ENCODE measurements around the gene MXRA8. TPM values are rescaled to one million over a fixed set of nuclear protein-coding genes. Genes with fewer than 3 reads are reported as not detected.
"Not testable (repeated sequence)": the region's sequence is repeated elsewhere in the genome, so short reads cannot be mapped to it uniquely, and the experiment has no call there.

Gene MXRA8
- total RNA-seq, 1 experiment from 2014 or later, result 0.11 TPM

DNA sequence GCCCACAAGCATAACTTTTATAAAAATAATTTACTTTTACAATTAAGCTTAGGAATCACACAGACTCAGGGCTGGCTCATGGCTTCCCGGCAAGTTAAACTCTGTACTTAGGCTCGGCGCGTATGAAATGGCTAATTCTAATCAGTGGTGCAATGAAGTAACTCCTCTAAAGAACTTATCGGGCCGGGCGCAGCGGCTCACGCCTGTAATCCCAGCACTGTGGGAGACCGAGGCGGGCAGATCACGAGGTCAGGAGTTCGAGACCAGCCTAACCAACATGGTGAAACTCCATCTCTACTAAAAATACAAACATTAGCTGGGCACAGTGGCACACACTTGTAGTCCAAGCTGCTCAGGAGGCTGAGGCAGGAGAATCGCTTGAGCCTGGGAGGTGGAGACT lies 11.7 kb upstream of the MXRA8 start:
- not testable (repeated sequence) for DNase-seq (ENCODE audit: low read depth)

DNA sequence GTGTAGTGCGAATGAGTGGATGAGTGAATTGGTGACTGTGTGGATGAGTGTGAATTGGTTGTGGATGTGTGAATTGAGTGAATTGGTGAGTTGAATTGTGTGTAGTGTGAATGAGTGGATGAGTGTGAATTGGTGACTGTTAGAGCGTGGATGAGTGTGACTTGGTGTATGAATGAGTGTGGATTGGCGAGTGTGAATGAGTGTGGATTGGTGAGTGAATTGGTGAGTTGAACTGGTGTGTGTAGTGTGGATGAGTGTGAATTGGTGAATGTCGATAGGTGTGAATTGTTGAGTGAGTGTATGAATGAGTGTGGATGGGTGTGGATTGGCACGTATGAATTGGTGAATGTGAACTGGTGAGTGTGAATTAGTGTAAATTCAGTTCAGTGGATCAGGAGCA lies 9.0 kb upstream of the MXRA8 start:
- no peak for DNase-seq (ENCODE audit: low read depth)

DNA sequence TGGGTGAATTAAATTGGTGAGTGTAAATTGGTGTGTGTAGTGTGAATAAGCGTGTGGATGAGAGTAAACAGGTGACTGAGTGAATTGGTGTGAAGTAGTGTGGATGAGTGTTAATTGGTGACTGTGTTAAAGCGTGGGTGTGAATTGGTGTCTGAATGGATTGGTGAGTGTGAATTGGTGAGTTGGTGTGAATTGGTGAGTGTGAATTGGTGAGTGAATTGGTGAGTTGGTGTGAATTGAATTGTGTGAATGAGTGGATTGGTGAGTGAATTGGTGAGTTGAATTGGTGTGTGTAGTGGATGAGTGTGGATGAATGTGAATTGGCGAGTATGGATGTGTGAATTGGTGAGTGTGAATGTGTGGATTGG lies 8.3 kb upstream of the MXRA8 start:
- no peak for DNase-seq (ENCODE audit: low read depth)

DNA sequence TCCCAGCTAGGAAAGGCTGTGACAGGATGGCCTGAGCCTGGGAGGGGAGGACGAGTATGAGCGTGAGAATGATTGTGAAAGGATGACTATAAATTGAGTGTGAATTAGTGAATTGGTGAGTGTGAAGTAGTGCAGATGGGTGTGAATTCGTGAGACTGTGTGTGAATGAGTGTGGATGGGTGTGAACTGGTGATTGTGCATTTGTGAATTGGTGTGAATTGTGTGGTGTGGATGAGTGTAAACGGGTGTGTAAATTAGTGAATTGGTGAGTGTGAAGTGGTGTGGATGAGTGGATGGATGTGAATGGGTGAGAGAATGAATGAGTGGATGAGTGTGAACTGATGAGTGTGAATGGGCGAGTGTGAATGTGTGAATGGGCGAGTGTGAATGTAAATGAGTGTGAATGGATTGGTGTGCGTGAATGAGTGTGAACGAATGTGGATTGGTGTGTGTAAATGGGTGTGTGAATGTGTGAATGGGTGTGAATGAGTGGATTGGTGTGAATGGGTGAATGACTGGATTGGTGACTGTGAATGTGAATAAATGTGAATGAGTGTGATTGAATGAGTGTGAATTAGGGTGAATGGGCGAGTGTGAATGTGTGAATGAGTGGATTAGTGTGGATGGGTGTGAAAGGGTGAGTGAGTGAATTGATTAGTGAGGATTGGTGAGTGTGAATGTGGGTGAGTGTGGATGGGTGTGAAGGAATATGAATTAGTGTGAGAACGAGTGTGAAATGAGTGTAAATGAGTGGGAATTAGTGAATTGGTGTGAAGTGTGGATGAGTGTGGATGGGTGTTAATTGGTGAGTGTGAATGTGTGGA lies 7.7 kb upstream of the MXRA8 start:
- no peak for DNase-seq (ENCODE audit: low read depth)

DNA sequence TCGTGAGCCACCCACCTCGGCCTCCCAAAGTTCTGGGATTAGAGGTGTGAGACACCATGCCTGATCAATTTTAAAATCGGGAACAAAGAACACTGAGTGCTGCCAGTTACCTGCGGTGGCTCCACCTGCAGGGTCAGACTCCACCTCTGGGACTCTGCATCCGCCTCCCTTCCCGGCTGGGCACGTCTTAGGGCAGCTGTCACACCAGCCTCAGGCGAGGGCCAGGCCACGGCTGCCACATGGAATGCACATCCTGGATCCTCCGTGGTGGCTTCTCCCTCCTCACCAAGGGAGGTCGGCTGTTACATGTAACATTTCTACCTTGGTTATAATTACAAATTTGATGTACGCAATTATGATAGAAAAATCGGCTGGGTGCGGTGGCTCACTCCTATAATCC lies 5.9 kb upstream of the MXRA8 start:
- no peak for DNase-seq (ENCODE audit: low read depth)

DNA sequence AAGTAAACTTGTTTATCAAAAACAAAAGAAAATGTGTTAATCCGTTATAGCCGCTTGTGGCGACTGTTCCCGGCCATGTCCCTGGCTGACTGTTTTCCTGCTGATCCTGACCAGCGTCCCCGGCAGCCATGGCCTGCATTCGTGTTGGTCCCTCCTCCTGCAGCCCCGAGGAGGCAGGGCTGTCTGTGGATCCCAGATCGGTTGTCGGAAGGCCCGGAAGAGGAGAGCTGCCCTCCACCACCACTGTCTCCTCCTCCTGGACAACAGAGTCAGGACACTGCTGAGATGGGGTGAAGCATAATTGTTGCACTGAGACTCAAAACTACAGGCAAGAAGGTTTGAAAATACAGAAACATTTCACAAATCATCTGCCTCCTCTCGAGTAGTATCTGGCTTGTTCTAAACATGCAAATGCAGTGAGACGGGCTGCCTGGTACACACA lies 3.6 kb upstream of the MXRA8 start:
- no peak for DNase-seq (ENCODE audit: low read depth)

DNA sequence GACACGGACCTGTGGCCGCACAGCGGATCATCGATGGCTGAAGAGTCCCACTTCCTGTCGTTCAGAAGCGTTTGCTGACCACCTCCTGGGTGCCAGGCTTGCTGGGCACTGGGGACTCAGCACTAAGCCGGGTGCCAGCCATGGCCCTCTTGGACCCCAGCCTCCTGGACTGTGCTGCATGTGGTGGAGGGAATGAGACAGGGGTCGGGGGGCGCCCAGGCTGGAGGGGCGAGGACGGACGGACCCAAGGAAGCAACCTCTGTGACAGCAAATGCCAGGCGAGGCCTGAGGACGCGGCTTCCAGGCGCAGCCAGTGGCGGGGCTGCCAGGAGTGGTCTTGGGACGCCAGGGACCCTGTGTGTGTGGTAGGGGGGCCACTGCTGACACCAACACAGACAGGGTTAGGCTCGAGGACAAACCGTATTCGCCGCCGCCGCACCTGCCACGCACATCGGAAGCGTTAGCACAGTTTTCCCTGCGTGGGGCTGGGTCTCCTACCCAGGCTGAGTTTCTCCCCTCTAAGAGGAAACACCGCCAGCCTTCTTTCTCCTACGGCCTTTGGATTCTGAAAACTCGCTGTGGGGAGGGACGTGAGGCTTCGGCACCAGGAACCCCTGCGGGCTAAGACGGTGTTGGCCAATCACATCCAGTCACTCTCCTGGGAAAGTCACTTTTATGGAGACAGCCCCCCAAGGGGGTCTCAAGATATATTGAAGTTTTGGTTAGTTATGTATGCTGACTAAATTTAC lies 3.1 kb upstream of the MXRA8 start:
- DNase-seq (ENCODE audit: low read depth), result no peak

DNA sequence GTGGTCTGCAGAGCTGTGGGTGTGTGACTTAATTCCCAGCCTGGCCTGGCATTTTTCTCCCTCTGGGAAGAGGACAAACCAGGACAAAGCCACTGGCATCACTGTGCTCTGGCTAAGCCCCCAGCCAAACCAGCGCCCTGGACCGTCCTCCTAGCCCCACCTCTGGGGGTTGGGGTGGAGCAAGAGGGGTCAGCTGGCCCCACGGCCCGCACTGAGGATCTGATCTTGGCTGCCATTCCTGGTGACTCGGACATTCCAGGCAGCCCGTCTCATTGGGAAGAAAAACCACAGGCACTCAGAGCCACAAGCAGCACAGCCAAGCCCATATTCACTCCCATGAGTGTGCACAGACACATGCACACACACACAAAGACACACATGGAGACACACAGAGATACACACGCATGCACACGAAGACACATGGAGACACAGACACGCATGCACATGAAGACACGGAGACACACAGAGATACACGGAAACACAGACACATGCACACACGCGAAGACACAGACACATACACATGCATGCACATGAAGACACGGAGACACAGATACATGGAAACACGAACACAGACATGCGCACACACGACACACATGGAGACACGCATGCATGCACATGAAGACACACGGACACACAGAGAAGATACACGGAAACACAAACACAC lies 2.3 kb upstream of the MXRA8 start:
- DNase-seq (ENCODE audit: low read depth), result peak; percentile 92

DNA sequence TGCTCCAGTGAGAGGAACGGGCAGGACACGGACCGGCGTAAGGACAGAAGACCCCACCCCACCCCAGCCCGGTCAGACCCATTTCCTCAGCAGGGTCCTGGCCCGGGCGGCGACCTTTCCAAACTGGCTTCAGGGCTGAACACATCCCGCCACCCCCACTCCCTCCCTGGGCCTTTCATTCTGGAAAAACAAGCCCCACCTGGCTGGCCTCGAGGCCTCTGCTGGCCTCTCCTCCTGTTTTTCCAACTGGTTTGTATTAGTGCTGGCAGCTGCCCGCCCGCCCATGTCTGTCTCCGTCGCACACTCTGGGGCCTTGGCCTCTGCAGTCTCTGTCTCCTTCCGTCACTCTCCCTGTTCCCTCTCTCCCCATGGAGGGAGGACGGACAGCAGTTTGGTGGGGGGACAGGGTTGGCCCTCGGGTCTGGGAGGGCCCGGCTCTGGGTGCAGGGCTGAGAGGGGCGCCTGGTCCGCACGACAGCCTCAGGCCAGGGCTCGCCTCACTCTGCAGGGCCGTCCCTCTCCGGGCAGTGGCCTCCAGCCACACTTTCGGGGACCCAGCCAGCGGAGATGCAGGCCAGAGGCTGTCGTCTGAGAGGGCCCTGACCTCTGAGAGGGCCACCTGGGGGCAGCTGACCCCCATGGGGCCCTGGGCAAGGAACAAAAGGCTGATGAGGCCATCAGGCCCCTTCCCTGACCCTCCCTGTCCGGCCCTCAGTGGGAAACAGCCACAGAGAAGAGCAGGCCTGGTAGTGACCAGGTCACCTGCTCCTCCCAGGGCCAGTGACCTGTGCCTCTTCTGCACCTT lies 1.5 kb upstream of the MXRA8 start:
- no peak for DNase-seq (ENCODE audit: low read depth)

DNA sequence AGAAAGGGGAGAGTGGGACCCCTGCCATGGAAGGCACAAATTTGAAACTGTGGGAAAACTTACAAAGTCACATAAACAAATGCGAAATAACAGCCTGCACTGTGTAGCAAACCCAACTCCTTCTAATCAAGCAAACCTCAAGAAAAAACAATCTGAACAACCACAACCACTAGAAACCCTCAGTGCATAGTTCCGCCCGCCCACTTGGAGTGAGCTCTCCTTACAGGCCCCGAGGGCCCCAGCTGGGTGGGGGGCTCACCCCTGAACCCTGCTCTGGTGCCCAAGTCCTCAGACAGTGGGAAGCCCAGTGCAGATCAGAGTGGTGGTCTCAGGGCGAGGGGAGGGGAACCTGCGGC lies 931 bp upstream of the MXRA8 start:
- no peak for DNase-seq (ENCODE audit: low read depth)

DNA sequence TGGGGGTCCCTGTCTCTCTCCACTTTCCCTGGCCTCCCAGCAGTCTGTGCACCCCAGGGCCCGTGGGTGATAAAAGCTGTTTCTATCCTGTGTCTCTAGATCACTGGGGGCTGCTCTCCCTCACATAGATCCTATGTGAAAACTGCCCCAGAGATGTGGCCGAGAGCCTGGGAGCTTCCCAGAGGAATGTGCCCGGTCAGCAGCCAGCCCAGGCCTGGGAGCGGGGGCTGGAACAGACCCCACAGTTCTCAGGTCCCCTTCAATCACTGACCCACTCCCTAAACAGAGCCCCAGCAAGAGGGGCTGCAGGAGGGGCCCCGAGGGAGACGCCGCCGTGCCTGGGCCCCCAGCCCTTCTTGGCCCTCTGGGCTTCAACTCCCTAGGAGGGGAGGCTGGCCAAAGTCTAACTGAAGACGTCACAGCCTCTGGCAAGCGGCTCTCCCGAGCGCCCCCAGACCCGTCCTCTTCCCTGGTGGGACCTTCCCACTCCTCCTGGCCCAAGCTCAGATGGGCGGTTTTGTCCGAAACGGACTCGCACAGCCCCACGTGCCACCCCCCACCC lies 403 bp downstream of the MXRA8 start:
- no peak for DNase-seq (ENCODE audit: low read depth)

DNA sequence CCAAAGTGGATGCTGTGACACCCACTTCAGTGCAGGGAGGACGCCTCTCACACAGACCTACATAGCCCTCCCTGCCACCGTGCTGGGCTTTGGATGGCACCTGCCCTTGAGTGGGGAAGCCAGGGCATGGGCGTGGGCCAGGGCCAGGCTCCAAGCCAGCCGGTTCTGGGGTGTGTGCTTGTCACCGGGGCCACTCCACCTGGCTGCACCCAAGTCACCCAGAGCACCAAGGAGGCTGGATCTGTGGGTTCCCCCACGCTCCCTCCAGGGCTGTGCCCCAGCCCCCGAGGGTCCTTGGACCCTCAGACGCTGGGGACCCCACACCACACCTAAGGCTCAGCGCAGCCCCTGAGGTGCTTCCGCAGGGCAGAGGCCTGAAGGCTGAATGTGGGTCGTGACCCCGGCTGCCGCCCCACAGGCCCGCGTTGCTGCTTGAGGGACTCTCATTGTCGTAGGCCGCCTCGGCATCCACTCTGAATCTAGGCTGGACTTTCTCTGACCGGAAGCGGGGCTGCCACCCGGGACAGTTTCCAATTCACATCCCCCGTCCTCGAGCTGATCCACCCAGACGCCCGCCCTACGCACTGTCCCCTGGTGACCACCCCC lies 1.5 kb downstream of the MXRA8 start:
- DNase-seq (ENCODE audit: low read depth), result no peak

DNA sequence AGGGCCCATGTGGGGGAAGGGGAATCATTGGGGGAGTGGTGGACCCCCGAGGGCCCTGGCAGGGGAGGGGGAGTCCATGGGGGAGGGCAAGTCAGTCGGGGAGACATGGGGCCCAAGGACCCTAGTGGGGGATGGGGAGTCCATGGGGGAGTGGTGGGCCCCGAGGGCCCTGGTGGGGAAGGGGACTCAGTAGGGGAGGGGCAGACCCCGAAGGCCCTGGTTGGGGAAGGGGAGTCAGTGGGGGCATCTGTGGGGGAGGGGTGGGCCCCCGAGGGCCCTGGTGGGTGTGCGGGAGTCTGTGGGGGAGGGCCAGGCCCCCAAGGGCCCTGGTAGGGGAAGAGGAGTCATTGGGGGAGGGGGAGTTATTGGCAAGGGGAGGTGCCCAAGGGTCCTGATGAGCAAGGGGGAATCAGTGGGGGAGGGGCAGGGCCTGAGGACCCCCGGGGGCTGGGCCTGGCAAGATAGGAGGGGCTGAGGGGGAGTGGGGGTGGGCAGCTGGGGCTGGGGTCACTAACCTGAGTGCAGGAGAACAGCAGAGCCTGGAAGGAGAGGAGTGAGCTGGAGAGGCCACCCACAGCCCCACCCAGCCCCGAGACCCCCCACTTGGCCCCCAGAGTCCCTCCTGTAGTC lies 2.1 kb downstream of the MXRA8 start:
- no peak for DNase-seq (ENCODE audit: low read depth)

DNA sequence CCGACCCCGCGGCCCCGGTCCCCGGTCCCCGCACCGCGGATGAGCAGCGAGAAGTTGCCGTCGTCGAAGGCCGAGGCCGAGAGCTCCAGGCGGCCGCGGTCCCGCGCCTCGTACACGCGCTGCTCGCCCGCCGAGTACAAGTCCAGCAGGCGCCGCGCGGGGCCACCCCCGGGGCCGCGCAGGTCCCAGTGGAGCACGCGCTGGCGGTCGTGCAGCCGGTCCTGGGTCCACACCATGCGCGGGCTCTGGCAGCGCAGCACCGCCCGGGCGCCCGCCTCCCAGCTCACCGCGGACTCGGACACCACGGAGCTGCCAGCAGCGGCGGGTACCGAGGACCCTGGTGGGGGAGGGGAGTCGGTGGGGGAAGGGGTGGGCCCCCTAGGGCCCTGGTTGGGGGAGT lies 2.9 kb downstream of the MXRA8 start:
- no peak for DNase-seq (ENCODE audit: low read depth)

DNA sequence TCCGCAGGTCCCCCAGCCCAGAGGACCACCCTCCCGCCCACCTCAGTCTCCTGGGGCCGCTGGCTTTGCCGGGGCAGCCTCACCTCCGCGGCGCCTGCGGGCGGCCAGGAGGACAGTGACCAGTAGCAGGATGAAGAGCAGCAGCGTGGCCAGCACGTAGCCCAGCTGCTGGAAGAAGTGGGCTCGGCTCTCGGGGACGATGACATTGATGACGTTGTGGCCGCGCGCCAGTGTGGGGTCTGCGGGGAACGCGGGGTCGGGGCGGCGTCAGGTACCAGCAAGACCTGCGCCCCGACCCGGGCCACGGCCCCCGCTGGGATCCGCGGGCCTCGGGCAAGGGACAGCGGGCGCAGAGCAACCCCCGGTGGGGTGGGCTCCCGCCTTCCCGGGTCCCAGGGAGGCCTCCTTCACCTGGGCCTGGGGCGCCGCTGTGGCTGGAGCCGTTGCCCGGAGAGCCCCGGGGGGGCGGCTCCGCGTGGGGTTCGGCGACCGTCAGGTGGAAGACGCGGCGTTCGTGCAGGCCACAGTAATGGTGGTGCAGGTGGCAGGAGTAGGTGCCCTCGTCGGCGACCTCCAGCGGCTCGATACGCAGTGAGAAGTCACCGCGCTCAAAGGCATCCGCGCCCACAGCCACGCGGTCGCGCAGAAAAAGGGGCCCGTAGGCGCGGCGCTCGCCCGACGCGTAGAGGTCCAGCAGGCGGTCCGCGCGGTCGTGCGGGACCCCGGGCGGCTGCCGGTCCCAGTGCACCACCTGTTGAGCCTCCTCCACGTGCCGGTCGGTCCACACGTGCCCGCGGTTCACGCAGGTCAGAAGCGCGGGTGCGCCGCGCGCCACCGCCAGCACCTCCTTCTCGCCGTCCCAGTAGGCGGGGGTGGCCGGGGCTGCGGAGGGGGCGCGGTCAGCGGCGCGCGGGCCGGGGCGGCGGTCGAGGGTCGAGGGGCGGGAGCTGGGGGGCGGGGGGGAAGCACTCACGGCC lies 3.8 kb downstream of the MXRA8 start:
- no peak for DNase-seq (ENCODE audit: low read depth)

DNA sequence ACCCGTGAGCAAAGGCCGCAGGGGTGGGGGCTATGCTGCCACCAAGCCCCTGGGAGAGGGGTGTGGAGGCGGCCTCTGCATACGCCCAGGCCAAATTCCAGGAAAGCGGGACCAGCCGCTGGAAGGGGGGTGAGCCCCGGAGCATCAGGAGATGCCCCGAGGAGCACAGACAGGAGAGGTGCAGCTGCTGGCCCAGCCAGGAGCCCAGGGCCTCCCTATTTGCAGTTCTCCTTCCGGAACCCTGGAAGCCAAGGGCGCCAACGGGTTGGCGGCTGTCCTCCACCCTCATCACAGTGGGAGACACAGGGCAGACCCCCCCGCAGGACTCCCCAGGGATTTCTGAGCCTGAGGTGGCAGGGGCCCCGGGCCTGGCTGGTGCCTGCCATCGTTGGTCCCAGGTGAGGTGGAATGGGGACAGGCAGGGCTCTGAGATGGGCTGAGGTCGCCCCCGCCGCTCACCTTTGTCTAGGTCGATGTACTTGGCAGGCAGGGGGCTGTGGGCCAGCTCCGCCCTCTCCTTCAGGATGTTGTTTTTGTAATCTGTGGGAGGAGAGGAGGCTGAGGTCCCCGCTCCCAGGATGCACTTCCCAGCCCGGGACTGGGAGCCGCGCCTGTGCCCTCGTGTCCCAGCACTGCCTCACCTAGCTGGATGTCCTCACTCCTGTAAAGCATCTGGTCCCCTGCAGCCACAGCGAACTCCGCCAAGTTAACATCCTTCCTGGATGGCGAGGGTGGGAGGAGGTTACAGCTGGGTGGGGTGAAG lies 4.8 kb downstream of the MXRA8 start:
- DNase-seq (ENCODE audit: low read depth), result no peak

DNA sequence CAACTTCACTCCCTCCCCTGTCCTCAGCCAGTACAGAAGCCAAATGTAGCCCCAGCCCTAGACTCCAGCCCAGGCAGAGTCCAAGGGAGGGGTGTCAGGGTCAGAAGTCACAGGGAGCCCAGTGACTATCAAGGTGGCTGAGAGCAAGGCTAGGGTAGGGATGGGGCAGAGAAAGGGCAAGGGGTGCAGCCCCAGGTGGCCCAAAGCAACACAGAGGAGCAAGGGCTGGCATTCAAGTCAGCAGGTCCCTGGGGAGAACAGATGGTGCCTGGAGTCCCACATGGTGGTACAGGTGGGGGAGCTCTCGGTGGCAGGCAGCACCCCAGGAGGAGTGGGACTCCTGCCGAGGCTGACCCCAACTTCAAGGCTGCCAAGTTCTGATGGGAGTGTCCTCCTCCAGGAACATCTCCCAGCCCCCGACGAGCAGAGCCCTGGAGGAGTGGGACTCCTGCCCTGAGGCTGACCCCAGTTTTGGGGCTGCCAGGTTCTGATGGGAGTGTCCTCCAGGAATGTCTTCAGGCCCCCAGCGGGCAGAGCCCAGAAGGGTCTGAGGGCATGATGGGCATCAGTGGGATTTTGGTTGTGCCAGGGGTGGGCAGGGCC lies 5.5 kb downstream of the MXRA8 start:
- DNase-seq (ENCODE audit: low read depth), result no peak
